ENCODE measurements around the gene ALDH9A1. TPM values are rescaled to one million over a fixed set of nuclear protein-coding genes. Genes with fewer than 3 reads are reported as not detected.

ALDH9A1 gene
- total RNA-seq, 4 donors from 2014 or later: 74.4 to 123 (median 98.4) TPM

DNA sequence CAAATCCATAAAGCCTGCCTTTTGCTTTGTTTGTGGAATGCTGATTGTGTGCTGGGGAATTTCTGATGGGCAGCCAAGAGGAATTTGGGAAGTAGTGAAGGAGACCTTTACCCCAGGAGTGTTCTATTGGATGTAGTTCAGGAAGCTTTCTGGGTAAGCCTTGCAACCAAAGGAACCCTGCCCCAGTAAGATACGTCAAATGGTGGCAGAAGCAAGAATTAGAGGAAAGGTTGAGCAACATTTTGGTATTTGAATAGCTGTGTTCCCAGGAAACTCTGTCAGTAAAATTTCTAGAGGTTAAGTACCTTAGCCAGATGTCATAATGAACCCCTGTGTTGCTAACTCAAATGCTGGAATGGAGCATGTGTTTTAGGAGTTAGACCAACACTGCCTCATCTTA is 60.9 kb downstream of the ALDH9A1 start:
- intact Hi-C loops (cut with DNase I; ENCODE audit: low total_unique reads): no loop called here
- no peak for DNase-seq (ENCODE audit: low spot score in 2 of 2)
- no peak for TF ChIP-seq POLR2A (IDR thresholded peaks at IDR 0.05)
- TF ChIP-seq, protein P1, sequence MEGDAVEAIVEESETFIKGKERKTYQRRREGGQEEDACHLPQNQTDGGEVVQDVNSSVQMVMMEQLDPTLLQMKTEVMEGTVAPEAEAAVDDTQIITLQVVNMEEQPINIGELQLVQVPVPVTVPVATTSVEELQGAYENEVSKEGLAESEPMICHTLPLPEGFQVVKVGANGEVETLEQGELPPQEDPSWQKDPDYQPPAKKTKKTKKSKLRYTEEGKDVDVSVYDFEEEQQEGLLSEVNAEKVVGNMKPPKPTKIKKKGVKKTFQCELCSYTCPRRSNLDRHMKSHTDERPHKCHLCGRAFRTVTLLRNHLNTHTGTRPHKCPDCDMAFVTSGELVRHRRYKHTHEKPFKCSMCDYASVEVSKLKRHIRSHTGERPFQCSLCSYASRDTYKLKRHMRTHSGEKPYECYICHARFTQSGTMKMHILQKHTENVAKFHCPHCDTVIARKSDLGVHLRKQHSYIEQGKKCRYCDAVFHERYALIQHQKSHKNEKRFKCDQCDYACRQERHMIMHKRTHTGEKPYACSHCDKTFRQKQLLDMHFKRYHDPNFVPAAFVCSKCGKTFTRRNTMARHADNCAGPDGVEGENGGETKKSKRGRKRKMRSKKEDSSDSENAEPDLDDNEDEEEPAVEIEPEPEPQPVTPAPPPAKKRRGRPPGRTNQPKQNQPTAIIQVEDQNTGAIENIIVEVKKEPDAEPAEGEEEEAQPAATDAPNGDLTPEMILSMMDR (IDR thresholded peaks at IDR 0.05): no peak
- 39 to 55% methylated on average over 1 of the region's 1 CpG for WGBS, 2 donors
- no peak overlapping the region for H3K4me3 ChIP-seq (ENCODE audit: low read depth, poor library complexity, severe bottlenecking)

DNA sequence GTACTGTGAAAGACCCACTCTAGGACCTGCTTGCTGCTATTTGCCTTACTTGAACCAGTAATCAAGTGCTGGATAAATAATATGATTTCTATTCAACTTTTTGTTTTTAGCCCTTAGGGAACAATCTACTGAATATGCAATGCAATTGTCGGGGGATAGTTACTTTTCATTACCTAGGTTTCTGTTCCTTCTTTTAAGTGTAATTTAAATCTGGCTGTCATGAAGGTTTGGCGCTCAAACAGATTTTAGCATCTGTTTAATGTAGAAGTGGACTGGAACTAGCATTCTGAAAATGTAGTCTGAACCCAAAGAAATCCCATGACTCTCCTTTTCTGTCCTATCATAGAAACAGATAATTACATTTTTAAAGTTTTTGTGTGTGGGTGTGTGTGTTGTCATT is 62.5 kb downstream of the ALDH9A1 start:
- 49 to 90% methylated on average over 2 of the region's 2 CpGs for WGBS, 2 donors
- TF ChIP-seq, protein P1 (IDR thresholded peaks at IDR 0.05): no peak
- TF ChIP-seq POLR2A (IDR thresholded peaks at IDR 0.05): no peak
- intact Hi-C loops (cut with DNase I; ENCODE audit: low total_unique reads): no loop called here
- H3K4me3 ChIP-seq (ENCODE audit: low read depth, poor library complexity, severe bottlenecking): no peak overlapping the region
- DNase-seq (ENCODE audit: low spot score in 2 of 2): no peak

DNA sequence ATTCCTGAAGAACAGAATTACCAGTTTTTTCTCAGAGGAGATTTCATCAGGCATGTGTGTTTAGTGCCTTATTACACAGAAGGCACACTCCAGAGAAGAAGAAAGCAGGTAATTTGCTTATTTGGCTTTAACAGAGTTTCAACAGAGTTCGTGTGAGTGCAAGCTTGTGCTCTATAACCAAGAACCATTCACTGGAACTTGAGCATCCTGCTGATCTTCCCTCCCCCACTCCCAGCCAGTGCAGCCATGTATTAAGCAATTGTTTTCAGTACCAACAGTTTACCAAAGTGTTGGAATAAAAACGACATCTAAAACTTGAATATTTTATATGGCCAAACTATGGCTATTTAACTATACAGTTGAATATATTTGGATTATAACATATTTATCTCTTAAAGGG is 63.0 kb downstream of the ALDH9A1 start:
- WGBS, 2 donors: 40 to 48% methylated on average over 2 of the region's 2 CpGs
- no peak overlapping the region for H3K4me3 ChIP-seq (ENCODE audit: low read depth, poor library complexity, severe bottlenecking)
- intact Hi-C loops (cut with DNase I; ENCODE audit: low total_unique reads): no loop called here
- TF ChIP-seq, protein P1 (IDR thresholded peaks at IDR 0.05): no peak
- TF ChIP-seq POLR2A (IDR thresholded peaks at IDR 0.05): no peak
- no peak for DNase-seq (ENCODE audit: low spot score in 2 of 2)

DNA sequence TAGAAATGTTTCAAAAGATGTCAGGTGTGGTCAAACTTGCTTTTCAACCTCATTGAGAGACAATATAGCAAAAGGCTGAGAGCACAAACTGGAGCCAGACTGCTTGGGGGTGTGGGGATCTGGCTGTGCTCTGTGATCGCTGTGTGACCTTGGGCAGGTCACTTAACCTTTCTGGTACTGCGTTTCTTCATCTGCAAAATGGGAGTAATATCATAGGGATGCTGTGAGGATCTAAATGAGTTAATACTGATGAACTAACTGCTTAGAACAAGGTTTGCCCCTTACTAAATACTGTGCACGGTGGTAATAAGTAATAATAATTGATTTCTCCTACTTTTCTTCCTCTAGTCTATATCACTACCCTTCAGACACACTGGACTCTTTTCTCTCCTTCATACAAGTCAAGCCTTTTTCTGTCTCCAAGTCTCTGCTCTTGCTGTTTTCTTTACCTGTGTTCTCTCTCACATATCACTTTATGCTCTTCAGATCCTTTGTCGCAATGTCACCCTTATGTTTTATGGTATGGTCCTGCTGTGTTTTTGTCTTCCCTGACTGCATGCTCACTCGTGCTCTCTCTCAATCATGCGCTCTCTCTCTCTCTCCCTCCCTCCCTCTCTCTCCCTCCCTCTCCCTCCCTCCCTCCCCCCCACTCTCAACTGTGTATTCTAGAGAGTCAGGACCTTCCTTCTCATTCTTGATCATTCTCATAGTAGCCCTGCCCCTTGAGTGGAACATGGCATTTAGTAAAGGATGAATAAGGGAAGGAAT is 64.0 kb downstream of the ALDH9A1 start:
- TF ChIP-seq, protein P1 (IDR thresholded peaks at IDR 0.05): no peak
- no peak for TF ChIP-seq POLR2A (IDR thresholded peaks at IDR 0.05)
- intact Hi-C loops (cut with DNase I; ENCODE audit: low total_unique reads): no loop called here
- DNase-seq (ENCODE audit: low spot score in 2 of 2): no peak
- 75 to 79% methylated on average over 6 of the region's 6 CpGs for WGBS, 2 donors
- H3K4me3 ChIP-seq (ENCODE audit: low read depth, poor library complexity, severe bottlenecking): no peak overlapping the region

DNA sequence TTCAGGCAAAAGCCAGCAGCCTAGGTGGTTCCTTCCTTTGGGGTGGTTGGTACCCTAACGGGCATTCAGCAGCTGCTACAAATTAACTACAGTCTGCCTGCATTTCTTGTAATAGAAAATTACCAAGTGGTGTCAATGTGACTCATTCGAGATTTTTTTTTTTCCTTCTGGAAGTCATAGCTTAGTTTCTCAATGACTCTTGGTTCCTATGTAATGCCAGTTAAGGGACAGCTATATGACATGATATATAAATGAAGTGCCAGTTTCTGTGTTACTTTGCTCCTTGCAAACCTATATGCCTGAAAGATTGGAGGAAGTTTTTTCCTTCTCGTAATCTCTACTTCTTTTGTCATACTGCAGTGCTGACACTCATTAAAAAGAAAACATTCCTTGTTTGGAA is 64.7 kb downstream of the ALDH9A1 start:
- H3K4me3 ChIP-seq (ENCODE audit: low read depth, poor library complexity, severe bottlenecking): no peak overlapping the region
- WGBS, 2 donors: 16 to 17% methylated on average over 3 of the region's 3 CpGs
- intact Hi-C loops (cut with DNase I; ENCODE audit: low total_unique reads): no loop called here
- no peak for TF ChIP-seq POLR2A (IDR thresholded peaks at IDR 0.05)
- TF ChIP-seq, protein P1 (IDR thresholded peaks at IDR 0.05): no peak
- no peak for DNase-seq (ENCODE audit: low spot score in 2 of 2)

DNA sequence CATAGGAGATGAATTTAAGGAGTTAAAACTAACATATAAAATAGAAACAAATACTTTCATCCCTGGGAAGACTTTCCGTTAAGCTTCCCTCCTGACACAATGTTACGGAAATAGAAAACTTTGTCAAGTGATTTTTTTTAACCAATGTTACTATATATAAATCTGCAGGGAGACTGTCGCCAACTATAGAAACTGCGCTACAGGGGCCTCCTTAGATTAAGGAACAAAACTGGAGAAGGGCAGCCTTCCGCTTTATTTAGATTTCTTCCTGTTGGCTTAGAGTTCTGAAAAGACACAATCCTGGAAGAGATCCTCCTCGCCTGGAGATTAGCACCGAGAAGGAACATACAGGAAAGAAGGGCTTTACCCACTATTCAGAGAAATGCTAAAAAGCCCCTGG is 65.9 kb downstream of the ALDH9A1 start:
- H3K4me3 ChIP-seq (ENCODE audit: low read depth, poor library complexity, severe bottlenecking): peak overlapping the region; percentile 60
- DNase-seq (ENCODE audit: low spot score in 2 of 2): no peak
- intact Hi-C loops (cut with DNase I; ENCODE audit: low total_unique reads): no loop called here
- TF ChIP-seq POLR2A (IDR thresholded peaks at IDR 0.05): no peak
- TF ChIP-seq, protein P1 (IDR thresholded peaks at IDR 0.05): no peak
- 10 to 14% methylated on average over 7 of the region's 7 CpGs for WGBS, 2 donors
